Activated CD8-positive, alpha-beta memory T cell treated with anti-CD3 and anti-CD28 coated beads, Interleukin-2, amount 10 ng/mL, durations not matched to agents 7 days and 5 days (primary cell): Measurements from ENCODE around the gene ORMDL2. TPM values are rescaled to one million over a fixed set of nuclear protein-coding genes. Genes with fewer than 3 reads are reported as not detected.

ENCODE experiments used
- ATAC-seq: fragments of 150-1000 bp; cut with Tn5 transposase; one replicate; pipeline ENCODE4 v1.10.0; 2021; ENCODE audit warnings: moderate library complexity
- CTCF ChIA-PET: fragments of 350-600 bp; sonication (Branson Sonifier 250); formaldehyde crosslinking; loops from one replicate; lab custom pipeline; 2021; ENCODE audit warnings: antibody characterized with exemption; lab: Charles Lee
- DNase-seq: peaks from one replicate; pipeline ENCODE4 v3.0.0-alpha.2; 2020
- H3K27ac Mint-ChIP-seq: one replicate; pipeline ENCODE4 v1.8.0; 2021; ENCODE audit warnings: mild to moderate bottlenecking, mixed read lengths
- H3K27me3 Mint-ChIP-seq: one replicate; pipeline ENCODE4 v1.8.0; 2021; ENCODE audit warnings: mixed read lengths
- H3K36me3 Mint-ChIP-seq: one replicate; pipeline ENCODE4 v1.8.0; 2021; ENCODE audit warnings: mild to moderate bottlenecking, mixed read lengths
- H3K4me1 Mint-ChIP-seq: one replicate; pipeline ENCODE4 v1.8.0; 2021; ENCODE audit warnings: mixed read lengths
- H3K4me3 Mint-ChIP-seq: one replicate; pipeline ENCODE4 v1.8.0; 2021; ENCODE audit warnings: mild to moderate bottlenecking, moderate library complexity, mixed read lengths
- H3K9me3 Mint-ChIP-seq: one replicate; pipeline ENCODE4 v1.8.0; 2022; ENCODE audit warnings: low read depth, mixed read lengths
- total RNA-seq, 2 experiments: library from RNA; stranded (reverse); gene quantifications; one replicate each; pipeline ENCODE4 v1.2.3, GENCODE V29; 2021

ORMDL2 gene
- 10 to 100 TPM; 45.8 to 57.2 TPM for total RNA-seq

- H3K36me3 Mint-ChIP-seq, result peaks cover 40% of the 10 kb centered on the region
- H3K4me3 Mint-ChIP-seq, result no peak within 1 kb of the TSS
- DNase-seq (peak; percentile 100), ATAC-seq (peak; percentile 96)
- no peaks in the 10 kb centered on the region for H3K27me3 Mint-ChIP-seq
- H3K4me1 Mint-ChIP-seq, result peaks cover 41% of the 10 kb centered on the region
- no peaks in the 10 kb centered on the region for H3K9me3 Mint-ChIP-seq
- CTCF ChIA-PET, result interaction anchor here (1.0 to 5.3 kb wide), 16 partner anchors 10 to 224 kb away, joined by 3 to 42 read pairs (median 5); partner anchors contain the start of genes DGKA, DNAJC14, PYM1 and RAB5B
- H3K27ac Mint-ChIP-seq, result no peak within 1 kb of the TSS
Measured at GRCh38 chr12:55817345-55818139, at the start of gene ORMDL2, which contains the start of gene SARNP. ORMDL2 (plus strand) TSS chr12:55818041; CDS start chr12:55819000, 959 bp downstream. SARNP (minus strand) TSS chr12:55817724; CDS start chr12:55817701, 23 bp downstream.

GRCh38 chr12:55771736-55772135 is 46.1 kb upstream of the ORMDL2 start:
- Mint-ChIP-seq H3K4me3 (no peak overlapping the region), H3K36me3 (peaks cover 31% of the 10 kb centered on the region), H3K27me3 (no peaks in the 10 kb centered on the region), H3K4me1 (peaks cover 11% of the 10 kb centered on the region), H3K9me3 (no peaks in the 10 kb centered on the region), H3K27ac (peak overlapping the region; percentile 8)
- no peak for DNase-seq
- no peak for ATAC-seq
- CTCF ChIA-PET, result interaction anchor here (0.5 to 2.8 kb wide), 3 partner anchors 10 to 34 kb away, joined by 3 to 13 read pairs (median 3); no protein-coding TSS in a partner anchor

GRCh38 chr12:55777856-55778255 is 40.0 kb upstream of the ORMDL2 start:
- Mint-ChIP-seq H3K27me3 (no peaks in the 10 kb centered on the region), H3K27ac (no peak overlapping the region), H3K36me3 (peaks cover 41% of the 10 kb centered on the region), H3K9me3 (no peaks in the 10 kb centered on the region), H3K4me3 (no peak overlapping the region), H3K4me1 (peaks cover 18% of the 10 kb centered on the region)
- DNase-seq (no peak), ATAC-seq (no peak)
- CTCF ChIA-PET, result no interaction called here

GRCh38 chr12:55780685-55781084 is 37.2 kb upstream of the ORMDL2 start:
- Mint-ChIP-seq H3K9me3 (no peaks in the 10 kb centered on the region), H3K36me3 (peaks cover 54% of the 10 kb centered on the region), H3K4me1 (peaks cover 13% of the 10 kb centered on the region), H3K27me3 (no peaks in the 10 kb centered on the region), H3K4me3 (no peak overlapping the region), H3K27ac (no peak overlapping the region)
- DNase-seq (no peak), ATAC-seq (no peak)
- CTCF ChIA-PET, result interaction anchor here (0.9 to 1.3 kb wide), 3 partner anchors 9 to 124 kb away, joined by 3 to 4 read pairs (median 3); no protein-coding TSS in a partner anchor

- no peak overlapping the region for H3K4me3 Mint-ChIP-seq
- H3K27me3 Mint-ChIP-seq, result no peaks in the 10 kb centered on the region
- no peak overlapping the region for H3K27ac Mint-ChIP-seq
- H3K9me3 Mint-ChIP-seq, result no peaks in the 10 kb centered on the region
- DNase-seq (no peak), ATAC-seq (no peak)
- CTCF ChIA-PET, result interaction anchor here (1.1 to 1.3 kb wide), 3 partner anchors 33 to 45 kb away, joined by 3 to 4 read pairs (median 3); no protein-coding TSS in a partner anchor
- H3K4me1 Mint-ChIP-seq, result no peaks in the 10 kb centered on the region
- peaks cover 45% of the 10 kb centered on the region for H3K36me3 Mint-ChIP-seq
Measured at GRCh38 chr12:55788546-55788945, 29.3 kb upstream of the ORMDL2 start.

GRCh38 chr12:55789171-55789570 is 28.7 kb upstream of the ORMDL2 start:
- Mint-ChIP-seq H3K4me1 (no peaks in the 10 kb centered on the region), H3K4me3 (no peak overlapping the region), H3K36me3 (peaks cover 43% of the 10 kb centered on the region), H3K27ac (no peak overlapping the region), H3K9me3 (no peaks in the 10 kb centered on the region), H3K27me3 (no peaks in the 10 kb centered on the region)
- ATAC-seq (no peak), DNase-seq (no peak)
- CTCF ChIA-PET, result interaction anchor here (1.1 kb wide), 2 partner anchors 34 to 44 kb away, joined by 3 to 4 read pairs; no protein-coding TSS in a partner anchor

GRCh38 chr12:55789893-55790292 is 27.9 kb upstream of the ORMDL2 start:
- Mint-ChIP-seq H3K9me3 (no peaks in the 10 kb centered on the region), H3K4me3 (no peak overlapping the region), H3K27me3 (no peaks in the 10 kb centered on the region), H3K27ac (peak overlapping the region; percentile 28), H3K4me1 (no peaks in the 10 kb centered on the region), H3K36me3 (peaks cover 44% of the 10 kb centered on the region)
- DNase-seq (no peak), ATAC-seq (no peak)
- CTCF ChIA-PET, result interaction anchor here (0.7 to 2.1 kb wide), 4 partner anchors 40 to 135 kb away, joined by 3 to 4 read pairs (median 3); partner anchors contain the start of gene DNAJC14

GRCh38 chr12:55795950-55796349 is 21.9 kb upstream of the ORMDL2 start:
- H3K27ac Mint-ChIP-seq, result peak overlapping the region; percentile 37
- ATAC-seq, result no peak

GRCh38 chr12:55797068-55797467 is 20.8 kb upstream of the ORMDL2 start:
- peaks cover 43% of the 10 kb centered on the region for H3K36me3 Mint-ChIP-seq
- H3K27ac Mint-ChIP-seq, result no peak overlapping the region
- H3K9me3 Mint-ChIP-seq, result no peaks in the 10 kb centered on the region
- DNase-seq (no peak), ATAC-seq (no peak)
- CTCF ChIA-PET, result interaction anchor here (0.7 to 3.5 kb wide), 11 partner anchors 10 to 143 kb away, joined by 3 to 25 read pairs (median 4); partner anchors contain the start of genes GDF11, ORMDL2 and SARNP
- no peak overlapping the region for H3K4me3 Mint-ChIP-seq
- no peaks in the 10 kb centered on the region for H3K27me3 Mint-ChIP-seq
- H3K4me1 Mint-ChIP-seq, result peaks cover 19% of the 10 kb centered on the region

More at GRCh38 chr12:55795950-55796349, 21.9 kb upstream of the ORMDL2 start:
- Mint-ChIP-seq H3K36me3 (peaks cover 42% of the 10 kb centered on the region), H3K9me3 (no peaks in the 10 kb centered on the region), H3K27me3 (no peaks in the 10 kb centered on the region), H3K4me3 (no peak overlapping the region), H3K4me1 (peaks cover 19% of the 10 kb centered on the region)
- no peak for DNase-seq
- CTCF ChIA-PET, result interaction anchor here (1.2 to 3.5 kb wide), 9 partner anchors 9 to 144 kb away, joined by 3 to 25 read pairs (median 4); partner anchors contain the start of genes GDF11, ORMDL2 and SARNP

GRCh38 chr12:55797550-55797949 is 20.3 kb upstream of the ORMDL2 start:
- ATAC-seq, result no peak

GRCh38 chr12:55806982-55807381 is 10.9 kb upstream of the ORMDL2 start:
- DNase-seq (no peak), ATAC-seq (no peak)
- H3K4me1 Mint-ChIP-seq, result peaks cover 11% of the 10 kb centered on the region
- H3K4me3 Mint-ChIP-seq, result no peak overlapping the region
- H3K9me3 Mint-ChIP-seq, result no peaks in the 10 kb centered on the region
- H3K36me3 Mint-ChIP-seq, result peaks cover 29% of the 10 kb centered on the region
- H3K27me3 Mint-ChIP-seq, result no peaks in the 10 kb centered on the region
- H3K27ac Mint-ChIP-seq, result no peak overlapping the region
- CTCF ChIA-PET, result interaction anchor here (0.7 to 1.4 kb wide), 2 partner anchors 10 to 120 kb away, joined by 3 read pairs; no protein-coding TSS in a partner anchor

More at GRCh38 chr12:55797550-55797949, 20.3 kb upstream of the ORMDL2 start:
- Mint-ChIP-seq H3K27me3 (no peaks in the 10 kb centered on the region), H3K27ac (no peak overlapping the region), H3K4me3 (no peak overlapping the region), H3K36me3 (peaks cover 43% of the 10 kb centered on the region), H3K9me3 (no peaks in the 10 kb centered on the region), H3K4me1 (peaks cover 19% of the 10 kb centered on the region)
- CTCF ChIA-PET, result interaction anchor here (0.7 to 3.5 kb wide), 9 partner anchors 9 to 125 kb away, joined by 3 to 25 read pairs (median 4); partner anchors contain the start of genes GDF11, ORMDL2 and SARNP
- no peak for DNase-seq

- DNase-seq (no peak), ATAC-seq (no peak)
- no peak overlapping the region for H3K27ac Mint-ChIP-seq
- H3K4me3 Mint-ChIP-seq, result no peak overlapping the region
- CTCF ChIA-PET, result interaction anchor here (0.8 to 1.6 kb wide), 5 partner anchors 12 to 131 kb away, joined by 3 to 4 read pairs (median 3); no protein-coding TSS in a partner anchor
- H3K36me3 Mint-ChIP-seq, result peaks cover 35% of the 10 kb centered on the region
- H3K27me3 Mint-ChIP-seq, result no peaks in the 10 kb centered on the region
- no peaks in the 10 kb centered on the region for H3K9me3 Mint-ChIP-seq
- H3K4me1 Mint-ChIP-seq, result peaks cover 26% of the 10 kb centered on the region
Measured at GRCh38 chr12:55809274-55809673, 8.6 kb upstream of the ORMDL2 start.

GRCh38 chr12:55812088-55812487 is 5.8 kb upstream of the ORMDL2 start:
- Mint-ChIP-seq H3K4me3 (no peak overlapping the region), H3K27ac (peak overlapping the region; percentile 11), H3K9me3 (no peaks in the 10 kb centered on the region), H3K36me3 (peaks cover 38% of the 10 kb centered on the region), H3K27me3 (no peaks in the 10 kb centered on the region), H3K4me1 (peaks cover 41% of the 10 kb centered on the region)
- no peak for DNase-seq
- CTCF ChIA-PET, result interaction anchor here (0.6 to 1.5 kb wide), 6 partner anchors 17 to 272 kb away, joined by 3 to 4 read pairs (median 3); partner anchors contain the start of gene CD63
- no peak for ATAC-seq
